HCT116 (cell line): ENCODE data around the gene FAM120A. TPM values are rescaled to one million over a fixed set of nuclear protein-coding genes. Genes with fewer than 3 reads are reported as not detected.

Experiments used
- ATAC-seq: fragments of 200-7000 bp; cut with Tn5 transposase; 2 replicates; pipeline ENCODE4 v1.9.1; 2020; ENCODE audit warnings: mild to moderate bottlenecking, moderate library complexity
- BruUV-seq: library from RNA; stranded (reverse); fragments of 400-500 nt; replicated peaks from 2 replicates; lab custom pipeline; 2021; lab: Mats Ljungman, UMichigan
- CTCF ChIA-PET: fragments of 300-600 bp; sonication (Branson Sonifier 250); formaldehyde crosslinking; loops from one replicate; lab custom pipeline; 2021; ENCODE audit warnings: antibody characterized with exemption; lab: Charles Lee
- POLR2A ChIA-PET: fragments of 300-600, 350-600 bp; sonication (Branson Sonifier 250); formaldehyde crosslinking; loops from one replicate; lab custom pipeline; 2021; ENCODE audit warnings: antibody characterized with exemption; lab: Charles Lee
- RAD21 ChIA-PET, 2 experiments: fragments of 300-600 bp; sonication (Branson Sonifier 250); formaldehyde crosslinking; loops; one replicate each; lab custom pipeline; 2023; ENCODE audit warnings: low total read pairs in 2 of 2; ENCODE audit not compliant: uncharacterized antibody in 2 of 2, unreplicated experiment in 2 of 2, low non-redundant PET in 1 of 2; lab: Charles Lee
- DNase-seq: peaks from one replicate; pipeline ENCODE4 v3.0.0-alpha.2; 2010; ENCODE audit warnings: low read depth, low spot score
- H2AFZ ChIP-seq: fragments of 200-600 bp; shearing (Covaris generic), sonication (generic); 2 replicates; pipeline ENCODE4 v1.6.1; 2017; ENCODE audit warnings: low read depth, mixed run types, mixed read lengths, antibody characterized with exemption, low read length; ENCODE audit not compliant: poor library complexity, severe bottlenecking
- H3K27ac ChIP-seq: 2 replicates; pipeline ENCODE4 v1.5.1; 2012; ENCODE audit warnings: low read depth, low read length
- H3K27me3 ChIP-seq: fragments of 200-600 bp; sonication (generic); 2 replicates; pipeline ENCODE4 v1.6.1; 2016; ENCODE audit warnings: mixed run types, low read length, mixed read lengths; ENCODE audit not compliant: insufficient read depth
- H3K36me3 ChIP-seq, 2 experiments: fragments of 200-500 bp in 1 of 2; fragments of 200-600 bp in 1 of 2; sonication (Bioruptor generic) in 1 of 2; sonication (generic) in 1 of 2; 2 replicates each; pipeline versions ENCODE4 v1.5.1 to v1.6.1; 2014 to 2016; ENCODE audit warnings: low read length in 2 of 2, inconsistent platforms in 1 of 2, mixed read lengths in 1 of 2, mixed run types in 1 of 2; ENCODE audit not compliant: insufficient read depth in 2 of 2, control insufficient read depth in 1 of 2
- H3K4me1 ChIP-seq, 2 experiments: fragments of 200-600 bp in 1 of 2; sonication (generic) in 1 of 2; 2 replicates each; pipeline versions ENCODE4 v1.5.1 to v1.6.1; 2012 to 2017; ENCODE audit warnings: low read length in 2 of 2, inconsistent platforms in 1 of 2, mild to moderate bottlenecking in 1 of 2, mixed read lengths in 1 of 2, mixed run types in 1 of 2, moderate library complexity in 1 of 2; ENCODE audit not compliant: insufficient read depth in 2 of 2, control insufficient read depth in 1 of 2
- H3K4me2 ChIP-seq: fragments of 200-600 bp; sonication (generic); 2 replicates; pipeline ENCODE4 v1.6.1; 2017; ENCODE audit warnings: mixed run types, low read length, mixed read lengths
- H3K4me3 ChIP-seq, 2 experiments: fragments of 200-600 bp in 1 of 2; sonication (generic) in 1 of 2; replicated peaks in 1 of 2; 2 replicates each; pipeline ENCODE4 v1.5.1; 2011 to 2016; ENCODE audit warnings: low read length in 2 of 2, control low read depth in 1 of 2, low read depth in 1 of 2, mild to moderate bottlenecking in 1 of 2, mixed read lengths in 1 of 2, mixed run types in 1 of 2
- H3K79me2 ChIP-seq: fragments of 200-600 bp; sonication (generic); 2 replicates; pipeline ENCODE4 v1.6.1; 2017; ENCODE audit warnings: mild to moderate bottlenecking, mixed run types, low read length, moderate library complexity, mixed read lengths; ENCODE audit not compliant: insufficient read depth
- H3K9ac ChIP-seq: fragments of 200-600 bp; sonication (generic); 2 replicates; pipeline ENCODE4 v1.6.1; 2016; ENCODE audit warnings: low read length, mixed read lengths
- H3K9me2 ChIP-seq: fragments of 200-600 bp; sonication (generic), shearing (Covaris generic); 2 replicates; pipeline ENCODE4 v1.6.1; 2017; ENCODE audit warnings: mixed run types, mild to moderate bottlenecking, moderate library complexity; ENCODE audit not compliant: insufficient read depth
- H3K9me3 ChIP-seq, 2 experiments: fragments of 200-500 bp in 1 of 2; fragments of 200-600 bp in 1 of 2; sonication (Bioruptor generic) in 1 of 2; sonication (generic) in 1 of 2; 2 replicates each; pipeline ENCODE4 v1.6.1; 2014 to 2017; ENCODE audit warnings: low read length in 2 of 2, mixed read lengths in 2 of 2, inconsistent platforms in 1 of 2, low read depth in 1 of 2, mild to moderate bottlenecking in 1 of 2, mixed run types in 1 of 2, moderate library complexity in 1 of 2; ENCODE audit not compliant: control insufficient read depth in 1 of 2, insufficient read depth in 1 of 2
- H4K20me1 ChIP-seq: fragments of 200-600 bp; sonication (generic), shearing (Covaris generic); 2 replicates; pipeline ENCODE4 v1.6.1; 2017; ENCODE audit warnings: mixed run types, mild to moderate bottlenecking, moderate library complexity; ENCODE audit not compliant: insufficient read depth
- CBX3 ChIP-seq: IDR thresholded peaks from 2 replicates; pipeline ENCODE4 v1.6.1; 2012; ENCODE audit warnings: low read depth
- CEBPB ChIP-seq: IDR thresholded peaks from 2 replicates; pipeline ENCODE4 v1.6.1; 2012; ENCODE audit warnings: low read depth
- EGR1 ChIP-seq: IDR thresholded peaks from 2 replicates; pipeline ENCODE4 v1.6.1; 2012; ENCODE audit warnings: low read depth
- ELF1 ChIP-seq: IDR thresholded peaks from 2 replicates; pipeline ENCODE4 v1.6.1; 2012; ENCODE audit warnings: low read depth, borderline replicate concordance
- EZH2 ChIP-seq: fragments of 200-600 bp; sonication (generic); IDR thresholded peaks from 2 replicates; pipeline ENCODE4 v1.6.1; 2017; ENCODE audit warnings: antibody characterized with exemption, mixed run types
- FOSL1 ChIP-seq: IDR thresholded peaks from 2 replicates; pipeline ENCODE4 v1.6.1; 2012; ENCODE audit warnings: low read depth
- POLR2A ChIP-seq: IDR thresholded peaks from 2 replicates; pipeline ENCODE4 v1.7.0; 2011; ENCODE audit warnings: borderline replicate concordance; ENCODE audit not compliant: insufficient read depth, insufficient read length; ENCODE audit errors: extremely low read depth
- RAD21 ChIP-seq: IDR thresholded peaks from 2 replicates; pipeline ENCODE4 v1.6.1; 2012; ENCODE audit warnings: low read depth, mild to moderate bottlenecking
- SIN3A ChIP-seq: IDR thresholded peaks from 2 replicates; pipeline ENCODE4 v1.6.1; 2012; ENCODE audit warnings: low read depth
- SP1 ChIP-seq: IDR thresholded peaks from 2 replicates; pipeline ENCODE4 v1.6.1; 2012; ENCODE audit warnings: low read depth
- SRF ChIP-seq: IDR thresholded peaks from 2 replicates; pipeline ENCODE4 v1.6.1; 2012; ENCODE audit warnings: low read depth
- TCF7L2 ChIP-seq: IDR thresholded peaks from 2 replicates; pipeline ENCODE4 v1.7.0; 2011; ENCODE audit warnings: borderline replicate concordance, inconsistent platforms; ENCODE audit not compliant: insufficient read depth, insufficient read length; ENCODE audit errors: extremely low read depth
- YY1 ChIP-seq: IDR thresholded peaks from 2 replicates; pipeline ENCODE4 v1.6.1; 2011; ENCODE audit warnings: low read length, low read depth, moderate library complexity, mild to moderate bottlenecking; ENCODE audit not compliant: insufficient replicate concordance; ENCODE audit errors: extremely low read depth
- intact Hi-C: fragments of 100-400 bp; cut with micrococcal nuclease; formaldehyde crosslinking; loops from 2 replicates; pipeline ENCODE4 v1.10.0; 2022
- total RNA-seq: library from RNA; stranded (reverse); gene quantifications from one replicate; pipeline ENCODE4 v1.2.1, GENCODE V29; 2021; ENCODE audit not compliant: unreplicated experiment
- TF ChIP-seq, protein P1 (sequence below): IDR thresholded peaks from 2 replicates; pipeline ENCODE4 v1.6.1; 2011; ENCODE audit warnings: mild to moderate bottlenecking, low read length, moderate library complexity; ENCODE audit not compliant: insufficient replicate concordance; ENCODE audit errors: extremely low read depth
- TF ChIP-seq, protein P2 (sequence below): IDR thresholded peaks from 2 replicates; pipeline ENCODE4 v1.6.1; 2012
- TF ChIP-seq, protein P3 (sequence below): IDR thresholded peaks from 2 replicates; pipeline ENCODE4 v1.6.1; 2012

The FAM120A gene
- total RNA-seq, 1 experiment from 2014 or later: 122 TPM

DNA sequence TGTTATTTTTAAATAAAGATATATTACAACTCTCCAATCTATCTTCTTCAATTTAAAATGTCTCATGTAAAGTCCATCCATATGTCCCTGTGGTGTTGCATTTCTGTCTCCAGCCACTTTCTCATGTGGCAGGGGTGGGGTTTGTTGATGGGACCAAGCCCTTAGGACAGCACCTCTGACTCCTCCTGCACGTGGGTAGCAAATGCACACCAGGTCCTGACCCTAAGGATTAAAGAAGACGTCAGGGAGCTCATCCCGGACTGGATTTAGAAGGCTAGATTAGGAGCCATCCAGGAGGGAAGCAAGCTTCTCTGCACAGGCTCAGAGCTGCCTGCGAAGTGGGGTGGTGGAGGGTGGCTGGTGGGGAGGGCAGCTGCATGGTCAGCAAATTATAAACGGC, 40.8 kb downstream of the FAM120A start:
- intact Hi-C loops: no loop called here
- H4K20me1 ChIP-seq: no peaks in the 10 kb centered on the region
- no peak for DNase-seq

DNA sequence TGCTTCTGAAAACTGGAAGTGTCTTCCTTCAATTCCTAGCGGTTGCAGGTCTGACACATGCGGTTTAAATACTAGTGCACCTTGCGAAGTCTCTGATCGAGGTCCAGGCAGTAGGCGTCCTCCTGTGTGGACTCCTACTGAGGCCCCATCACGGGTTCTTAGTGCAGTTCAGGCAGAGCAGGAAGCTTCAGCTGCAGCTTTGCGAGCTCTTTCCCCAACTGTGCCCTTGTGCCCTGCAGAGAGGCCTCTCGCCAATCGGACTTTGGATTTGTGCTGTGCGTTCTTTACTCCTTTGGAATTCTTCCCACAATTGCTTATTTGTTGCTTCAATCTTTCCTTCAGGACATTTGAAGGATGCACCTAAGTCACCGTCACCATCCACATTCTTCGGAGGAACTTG, 42.5 kb downstream of the FAM120A start:
- no peaks in the 10 kb centered on the region for H3K9me2 ChIP-seq
- H4K20me1 ChIP-seq: no peaks in the 10 kb centered on the region
- ChIA-PET POLR2A (no interaction called here), CTCF (no interaction called here), RAD21 (no interaction called here)
- no peaks in the 10 kb centered on the region for H3K27me3 ChIP-seq
- no peaks in the 10 kb centered on the region for H3K4me1 ChIP-seq
- no peak overlapping the region for H3K9ac ChIP-seq
- no peak for DNase-seq
- no TSS peak for BruUV-seq
- no peak overlapping the region for H3K4me3 ChIP-seq
- H3K4me2 ChIP-seq: no peak overlapping the region
- no peak overlapping the region for H3K27ac ChIP-seq
- H3K36me3 ChIP-seq: peaks cover 14 to 31% of the 10 kb centered on the region in 2 experiments; a peak in 3 of 4 replicates
- H3K9me3 ChIP-seq: no peaks in the 10 kb centered on the region
- peaks cover 88% of the 10 kb centered on the region for H3K79me2 ChIP-seq
- ATAC-seq: no peak
- intact Hi-C loops: no loop called here
- H2AFZ ChIP-seq: no peak overlapping the region
- TF ChIP-seq EGR1 (no peak), ELF1 (no peak), RAD21 (no peak), POLR2A (no peak), SIN3A (no peak), CBX3 (no peak), YY1 (no peak), FOSL1 (no peak), TCF7L2 (no peak), SP1 (no peak), EZH2 (no peak), CEBPB (no peak), SRF (no peak)
- TF ChIP-seq, protein P1, sequence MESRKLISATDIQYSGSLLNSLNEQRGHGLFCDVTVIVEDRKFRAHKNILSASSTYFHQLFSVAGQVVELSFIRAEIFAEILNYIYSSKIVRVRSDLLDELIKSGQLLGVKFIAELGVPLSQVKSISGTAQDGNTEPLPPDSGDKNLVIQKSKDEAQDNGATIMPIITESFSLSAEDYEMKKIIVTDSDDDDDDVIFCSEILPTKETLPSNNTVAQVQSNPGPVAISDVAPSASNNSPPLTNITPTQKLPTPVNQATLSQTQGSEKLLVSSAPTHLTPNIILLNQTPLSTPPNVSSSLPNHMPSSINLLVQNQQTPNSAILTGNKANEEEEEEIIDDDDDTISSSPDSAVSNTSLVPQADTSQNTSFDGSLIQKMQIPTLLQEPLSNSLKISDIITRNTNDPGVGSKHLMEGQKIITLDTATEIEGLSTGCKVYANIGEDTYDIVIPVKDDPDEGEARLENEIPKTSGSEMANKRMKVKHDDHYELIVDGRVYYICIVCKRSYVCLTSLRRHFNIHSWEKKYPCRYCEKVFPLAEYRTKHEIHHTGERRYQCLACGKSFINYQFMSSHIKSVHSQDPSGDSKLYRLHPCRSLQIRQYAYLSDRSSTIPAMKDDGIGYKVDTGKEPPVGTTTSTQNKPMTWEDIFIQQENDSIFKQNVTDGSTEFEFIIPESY: no peak
- TF ChIP-seq, protein P2, sequence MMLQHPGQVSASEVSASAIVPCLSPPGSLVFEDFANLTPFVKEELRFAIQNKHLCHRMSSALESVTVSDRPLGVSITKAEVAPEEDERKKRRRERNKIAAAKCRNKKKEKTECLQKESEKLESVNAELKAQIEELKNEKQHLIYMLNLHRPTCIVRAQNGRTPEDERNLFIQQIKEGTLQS: no peak

More for the DNA sequence above, 40.8 kb downstream of the FAM120A start:
- Histone ChIP-seq H3K27me3 (no peaks in the 10 kb centered on the region), H3K4me3 (no peak overlapping the region), H3K9me2 (no peaks in the 10 kb centered on the region), H3K27ac (no peak overlapping the region), H2AFZ (no peak overlapping the region), H3K4me1 (no peaks in the 10 kb centered on the region), H3K9me3 (no peaks in the 10 kb centered on the region), H3K79me2 (peaks cover 99% of the 10 kb centered on the region), H3K4me2 (no peak overlapping the region), H3K9ac (no peak overlapping the region), H3K36me3 (peaks cover 6 to 18% of the 10 kb centered on the region in 2 experiments; a peak in 3 of 4 replicates)
- TF ChIP-seq, protein P1: no peak
- no peak for TF ChIP-seq YY1
- TF ChIP-seq, protein P3, sequence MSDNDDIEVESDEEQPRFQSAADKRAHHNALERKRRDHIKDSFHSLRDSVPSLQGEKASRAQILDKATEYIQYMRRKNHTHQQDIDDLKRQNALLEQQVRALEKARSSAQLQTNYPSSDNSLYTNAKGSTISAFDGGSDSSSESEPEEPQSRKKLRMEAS: no peak
- no peak for TF ChIP-seq SIN3A
- ChIA-PET CTCF (no interaction called here), POLR2A (no interaction called here), RAD21 (no interaction called here)
- ATAC-seq: no peak
- BruUV-seq: no TSS peak
